Measurements from ENCODE around the gene CAMTA1.

DNA sequence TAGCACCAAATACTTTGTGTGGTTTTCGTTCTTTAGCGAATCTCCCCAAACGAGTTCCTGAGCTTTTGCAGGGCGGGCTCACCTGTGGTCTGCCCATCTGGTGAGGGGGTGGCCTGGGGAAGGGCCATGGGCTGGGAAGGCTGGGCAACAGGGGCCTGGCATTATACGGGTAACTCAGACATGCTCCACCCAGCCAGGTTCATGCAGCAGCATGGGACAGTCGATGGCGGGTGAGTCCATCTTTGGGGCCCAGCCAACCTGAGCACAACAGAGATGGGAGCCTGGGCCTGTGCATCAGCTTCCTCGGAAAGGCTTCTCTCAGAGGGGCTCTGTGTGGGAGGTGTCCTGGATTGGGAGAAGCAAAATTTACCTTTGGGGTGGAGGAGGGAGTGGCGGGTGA is 302.6 kb downstream of the CAMTA1 start:
- TF ChIP-seq, protein P1, sequence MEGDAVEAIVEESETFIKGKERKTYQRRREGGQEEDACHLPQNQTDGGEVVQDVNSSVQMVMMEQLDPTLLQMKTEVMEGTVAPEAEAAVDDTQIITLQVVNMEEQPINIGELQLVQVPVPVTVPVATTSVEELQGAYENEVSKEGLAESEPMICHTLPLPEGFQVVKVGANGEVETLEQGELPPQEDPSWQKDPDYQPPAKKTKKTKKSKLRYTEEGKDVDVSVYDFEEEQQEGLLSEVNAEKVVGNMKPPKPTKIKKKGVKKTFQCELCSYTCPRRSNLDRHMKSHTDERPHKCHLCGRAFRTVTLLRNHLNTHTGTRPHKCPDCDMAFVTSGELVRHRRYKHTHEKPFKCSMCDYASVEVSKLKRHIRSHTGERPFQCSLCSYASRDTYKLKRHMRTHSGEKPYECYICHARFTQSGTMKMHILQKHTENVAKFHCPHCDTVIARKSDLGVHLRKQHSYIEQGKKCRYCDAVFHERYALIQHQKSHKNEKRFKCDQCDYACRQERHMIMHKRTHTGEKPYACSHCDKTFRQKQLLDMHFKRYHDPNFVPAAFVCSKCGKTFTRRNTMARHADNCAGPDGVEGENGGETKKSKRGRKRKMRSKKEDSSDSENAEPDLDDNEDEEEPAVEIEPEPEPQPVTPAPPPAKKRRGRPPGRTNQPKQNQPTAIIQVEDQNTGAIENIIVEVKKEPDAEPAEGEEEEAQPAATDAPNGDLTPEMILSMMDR (conservative IDR thresholded peaks at IDR 0.05; ENCODE audit: low read depth, low read length): no peak
- TF ChIP-seq EZH2 (IDR thresholded peaks at IDR 0.05; ENCODE audit: borderline replicate concordance, low read depth, low read length, poor library complexity, severe bottlenecking): no peak

Measured in A673 (cell line).